Peyer's patch (tissue), 4 donors: Measurements from ENCODE around the gene DTX4.
"Not testable (repeated sequence)": the region's sequence is repeated elsewhere in the genome, so short reads cannot be mapped to it uniquely, and the experiment has no call there.

Source experiments
- CTCF ChIP-seq, 6 experiments: fragments of 450-650 bp in 4 of 6; fragments of 200-600 bp in 2 of 6; sonication (generic) in 1 of 6; IDR thresholded peaks; one replicate each; pipeline ENCODE4 v1.5.1; 2017 to 2019; ENCODE audit warnings: antibody characterized with exemption in 6 of 6, mild to moderate bottlenecking in 3 of 6, moderate library complexity in 1 of 6
- POLR2A ChIP-seq, 2 donors: fragments of 450-650 bp; IDR thresholded peaks; one replicate each; pipeline ENCODE4 v1.5.1; 2017; ENCODE audit warnings: antibody characterized with exemption in 2 of 2, mild to moderate bottlenecking in 2 of 2, moderate library complexity in 2 of 2

GRCh38 chr11:59136551-59136950 is 35.4 kb upstream of the DTX4 start:
- TF ChIP-seq CTCF, POLR2A (IDR thresholded peaks at IDR 0.05): not testable (repeated sequence)
